HG02610 (cell line): ENCODE results near the gene MEGF6.
"Not testable (repeated sequence)": the region's sequence is repeated elsewhere in the genome, so short reads cannot be mapped to it uniquely, and the experiment has no call there.

Source experiments
- ATAC-seq: cut with Tn5 transposase; IDR thresholded peaks from one replicate; pipeline ENCODE4 v1.9.1; 2021; ENCODE audit warnings: mild to moderate bottlenecking, moderate library complexity; ENCODE audit not compliant: unreplicated experiment

The MEGF6 gene

GRCh38 chr1:3575515-3575914, 35.8 kb downstream of the MEGF6 start:
- ATAC-seq, result not testable (repeated sequence)

GRCh38 chr1:3573500-3573899, 37.8 kb downstream of the MEGF6 start:
- ATAC-seq, result no peak

- not testable (repeated sequence) for ATAC-seq
These were observed 38.7 kb downstream of the MEGF6 start for GRCh38 chr1:3572638-3573037.

- no peak for ATAC-seq
These were observed 40.0 kb downstream of the MEGF6 start for GRCh38 chr1:3571263-3571662.

- no peak for ATAC-seq
These were observed 41.0 kb downstream of the MEGF6 start for GRCh38 chr1:3570066-3570986.

- no peak for ATAC-seq
These were observed 41.9 kb downstream of the MEGF6 start for GRCh38 chr1:3569436-3569835.

GRCh38 chr1:3568815-3569435, 42.4 kb downstream of the MEGF6 start:
- ATAC-seq, result no peak

GRCh38 chr1:3566951-3567804, 44.1 kb downstream of the MEGF6 start:
- no peak for ATAC-seq

- no peak for ATAC-seq
These were observed 45.1 kb downstream of the MEGF6 start for GRCh38 chr1:3566003-3566885.

- no peak for ATAC-seq
These were observed 46.1 kb downstream of the MEGF6 start for GRCh38 chr1:3564921-3565831.

- no peak for ATAC-seq
These were observed 47.7 kb downstream of the MEGF6 start for GRCh38 chr1:3563610-3564009.

- ATAC-seq, result no peak
These were observed 48.2 kb downstream of the MEGF6 start for GRCh38 chr1:3563125-3563524.

- ATAC-seq, result no peak
These were observed 48.6 kb downstream of the MEGF6 start for GRCh38 chr1:3562712-3563111.

GRCh38 chr1:3561702-3562101, 49.6 kb downstream of the MEGF6 start:
- ATAC-seq, result no peak

- ATAC-seq, result no peak
These were observed 50.3 kb downstream of the MEGF6 start for GRCh38 chr1:3560981-3561380.

- ATAC-seq, result no peak
These were observed 50.9 kb downstream of the MEGF6 start for GRCh38 chr1:3560251-3560871.

- ATAC-seq, result no peak
These were observed 53.1 kb downstream of the MEGF6 start for GRCh38 chr1:3558036-3558726.

- ATAC-seq, result no peak
These were observed 53.9 kb downstream of the MEGF6 start for GRCh38 chr1:3557366-3557765.
